Mammary microvascular endothelial cell (primary cell): ENCODE results near the gene MRM1. TPM values are rescaled to one million over a fixed set of nuclear protein-coding genes. Genes with fewer than 3 reads are reported as not detected.

Source experiments
- total RNA-seq: library from RNA; depleted of rRNA; stranded (reverse); fragments of >200 nt; gene quantifications from 2 replicates; pipeline ENCODE4 v1.2.3, GENCODE V29; 2015

The MRM1 gene, protein sequence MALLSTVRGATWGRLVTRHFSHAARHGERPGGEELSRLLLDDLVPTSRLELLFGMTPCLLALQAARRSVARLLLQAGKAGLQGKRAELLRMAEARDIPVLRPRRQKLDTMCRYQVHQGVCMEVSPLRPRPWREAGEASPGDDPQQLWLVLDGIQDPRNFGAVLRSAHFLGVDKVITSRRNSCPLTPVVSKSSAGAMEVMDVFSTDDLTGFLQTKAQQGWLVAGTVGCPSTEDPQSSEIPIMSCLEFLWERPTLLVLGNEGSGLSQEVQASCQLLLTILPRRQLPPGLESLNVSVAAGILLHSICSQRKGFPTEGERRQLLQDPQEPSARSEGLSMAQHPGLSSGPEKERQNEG
- total RNA-seq, result 7.0 and 7.3 TPM in 2 replicates

DNA sequence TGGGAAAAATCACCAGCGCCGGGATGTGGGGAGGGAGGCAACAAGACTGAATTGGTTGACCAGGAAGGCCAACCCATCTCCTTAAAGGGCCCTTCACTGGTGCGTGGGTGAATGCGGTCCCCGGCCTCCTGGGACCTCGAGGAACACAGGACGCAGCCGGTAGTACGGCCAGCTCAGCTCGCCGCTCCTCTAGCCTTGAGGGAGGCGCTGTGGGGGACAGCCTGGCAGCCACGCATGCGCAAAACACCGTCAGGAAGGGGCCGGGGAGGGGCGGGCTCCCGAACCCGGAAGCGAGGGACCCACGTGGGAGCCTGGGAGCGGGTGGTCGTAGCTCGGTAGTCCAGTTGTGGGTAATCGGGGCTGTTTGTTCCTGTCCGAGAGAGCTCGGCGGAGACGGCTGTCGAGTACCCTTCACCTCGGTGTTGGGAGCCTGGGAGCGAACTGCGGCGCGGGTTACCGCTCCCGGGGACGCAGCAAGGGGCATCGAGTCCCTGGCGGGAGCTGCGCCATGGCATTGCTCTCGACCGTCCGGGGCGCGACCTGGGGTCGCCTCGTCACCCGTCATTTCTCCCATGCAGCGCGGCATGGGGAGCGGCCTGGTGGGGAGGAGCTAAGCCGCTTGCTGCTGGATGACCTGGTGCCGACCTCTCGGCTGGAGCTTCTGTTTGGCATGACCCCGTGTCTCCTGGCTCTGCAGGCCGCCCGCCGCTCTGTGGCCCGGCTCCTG lies at the start of gene MRM1:
Gene MRM1, plus strand, starts transcription at position 281 of the 727 bp plus-strand sequence. Its CDS starts 228 bp downstream, at position 509.

DNA sequence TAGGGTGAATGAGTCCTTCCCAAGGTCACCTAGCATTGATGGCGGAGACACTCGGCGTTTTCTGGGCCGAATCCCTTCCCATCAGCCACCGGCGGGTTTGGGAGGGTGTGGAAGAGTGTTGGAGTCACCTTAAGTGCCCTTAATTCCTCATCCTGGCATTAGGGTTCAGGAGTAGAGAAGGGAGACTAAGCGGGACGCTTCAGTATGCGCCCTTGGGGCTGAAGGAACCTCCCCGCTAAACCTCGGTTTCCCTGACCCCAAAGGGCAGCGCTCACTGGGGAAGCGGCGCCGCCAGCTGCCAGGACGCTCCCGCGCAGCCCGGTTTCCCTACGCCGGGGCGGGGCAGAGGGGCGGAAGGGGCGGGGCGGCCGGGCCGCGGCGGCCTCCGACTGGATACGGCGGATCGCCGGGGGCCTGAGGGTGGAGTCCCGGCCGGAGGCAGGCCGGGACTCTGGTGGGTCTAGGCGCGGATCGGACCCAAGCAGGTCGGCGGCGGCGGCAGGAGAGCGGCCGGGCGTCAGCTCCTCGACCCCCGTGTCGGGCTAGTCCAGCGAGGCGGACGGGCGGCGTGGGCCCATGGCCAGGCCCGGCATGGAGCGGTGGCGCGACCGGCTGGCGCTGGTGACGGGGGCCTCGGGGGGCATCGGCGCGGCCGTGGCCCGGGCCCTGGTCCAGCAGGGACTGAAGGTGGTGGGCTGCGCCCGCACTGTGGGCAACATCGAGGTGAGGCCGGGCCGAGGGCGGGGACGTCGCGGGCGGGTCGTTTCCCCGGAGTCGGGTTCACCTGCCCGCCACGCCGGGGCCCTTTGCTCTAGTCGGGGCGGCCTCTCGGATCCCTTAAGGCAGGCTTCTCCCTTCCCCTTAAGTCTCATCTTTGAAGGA lies 9.7 kb upstream of the MRM1 start, which contains the start of gene DHRS11:
Gene DHRS11, plus strand, starts transcription at position 446 of the 882 bp plus-strand sequence. Its CDS starts 131 bp downstream, at position 577.

Other genes starting within 250 kb of the MRM1 start
- gene TBC1D3H, start 213.1 kb upstream of the MRM1 start, total RNA-seq, result not detected in 2 replicates
- gene ZNHIT3, start 114.9 kb upstream of the MRM1 start, total RNA-seq, result 30.5 and 43.0 TPM in 2 replicates
- 34.0 and 44.1 TPM in 2 replicates for gene MYO19, start 66.7 kb upstream of the MRM1 start, total RNA-seq
- gene PIGW, start 66.6 kb upstream of the MRM1 start, total RNA-seq, result 10.9 and 14.8 TPM in 2 replicates
- gene GGNBP2, start 56.7 kb upstream of the MRM1 start, total RNA-seq, result 28.6 and 33.6 TPM in 2 replicates
- gene DHRS11, start 9.7 kb upstream of the MRM1 start, total RNA-seq, result 6.9 and 7.4 TPM in 2 replicates